ENCODE data around the gene TMEM126B. TPM values are rescaled to one million over a fixed set of nuclear protein-coding genes. Genes with fewer than 3 reads are reported as not detected.

TMEM126B gene
- total and polyA plus RNA-seq, 2 donors (not counting 3 experiments of a cell fraction or from before 2014, with no cell fraction given), result 51.2 to 53.7 TPM

- H3K9me3 ChIP-seq (replicated peaks; ENCODE audit: control insufficient read depth, insufficient read depth, low read length), result no peaks in the 10 kb centered on the region
- dilution Hi-C loops (cut with MboI; ENCODE audit: extremely low pct_ligation_motif_present, low sequenced_read_pairs), result no loop called here
- peaks cover 13% of the 10 kb centered on the region for H4K20me1 ChIP-seq (replicated peaks; ENCODE audit: control insufficient read depth, extremely low read depth, insufficient read depth, low read length)
- BruUV-seq (replicated peaks), result no TSS peak
- ChIA-PET POLR2A (no interaction called here), CTCF (no interaction called here)
- intact Hi-C loops (cut with micrococcal nuclease), result loop anchor here (1.0 to 10.0 kb wide), 4 partner anchors 17 to 629 kb away; partner anchors contain the start of gene PICALM
- H3K79me2 ChIP-seq (ENCODE audit: control insufficient read depth, insufficient read depth, low read length), result peaks cover 39% of the 10 kb centered on the region
- peaks cover 19% of the 10 kb centered on the region for H3K4me1 ChIP-seq (ENCODE audit: control insufficient read depth, extremely low read depth, insufficient read depth, low read length)
- H3K36me3 ChIP-seq (ENCODE audit: control insufficient read depth in 2 of 2, extremely low read depth in 1 of 2, insufficient read depth in 2 of 2, low read length in 2 of 2), result peaks cover 0 to 3% of the 10 kb centered on the region in 2 experiments
- H3K27ac ChIP-seq (ENCODE audit: insufficient read depth, low read depth, low read length), result no peak overlapping the region
- peak overlapping the region; percentile 98 for H3K4me2 ChIP-seq (ENCODE audit: insufficient read depth, low read length)
- H2AFZ ChIP-seq (ENCODE audit: low read depth, low read length), result peak overlapping the region; percentile 72
- no peaks in the 10 kb centered on the region for H3K9me1 ChIP-seq (replicated peaks; ENCODE audit: control insufficient read depth, extremely low read depth, insufficient read depth, low read length)
- DNase-seq (ENCODE audit: low read depth, low spot score), result no peak
- FAIRE-seq, result no peak
- TF ChIP-seq GATA2 (IDR thresholded peaks at IDR 0.05; ENCODE audit: insufficient read depth, insufficient read length, low read depth, low read length) (no peak), CTCF (IDR thresholded peaks at IDR 0.05; ENCODE audit: extremely low read depth in 1 of 2, insufficient read depth in 1 of 2, low read depth in 1 of 2, low read length in 2 of 2) (no peak), EZH2 (IDR thresholded peaks at IDR 0.05; ENCODE audit: borderline replicate concordance, low read depth, low read length, severe bottlenecking) (no peak), POLR2AphosphoS5 (IDR thresholded peaks at IDR 0.05; ENCODE audit: insufficient read depth, low read depth, low read length) (no peak), MYC (IDR thresholded peaks at IDR 0.05; ENCODE audit: low read depth, low read length) (no peak), POLR2A (IDR thresholded peaks at IDR 0.05; ENCODE audit: low read depth, low read length) (no peak), MAX (IDR thresholded peaks at IDR 0.05; ENCODE audit: insufficient read depth, insufficient read length) (no peak), JUN (IDR thresholded peaks at IDR 0.05; ENCODE audit: borderline replicate concordance, insufficient read depth, insufficient read length, low read depth) (no peak), FOS (IDR thresholded peaks at IDR 0.05; ENCODE audit: borderline replicate concordance, insufficient read depth, low read length) (no peak)
- H3K4me3 ChIP-seq (replicated peaks in 1 of 3; ENCODE audit: insufficient read depth in 1 of 3, low read depth in 1 of 3, low read length in 3 of 3), result no peak overlapping the region
- H3K27me3 ChIP-seq (ENCODE audit: control insufficient read depth in 2 of 2, insufficient read depth in 2 of 2, low read length in 2 of 2), result no peaks in the 10 kb centered on the region
- H3K9ac ChIP-seq (replicated peaks; ENCODE audit: extremely low read depth, insufficient read depth, low read length), result no peak overlapping the region
Observed at GRCh38 chr11:85665733-85666132, 37.3 kb downstream of the TMEM126B start.

Data from endothelial cell of umbilical vein (primary cell).